Upper lobe of left lung (tissue), 4 donors: Measurements from ENCODE around the gene SPATA16.

ENCODE experiments used
- CTCF ChIP-seq, 6 experiments: fragments of 450-650 bp in 4 of 6; fragments of 200-600 bp in 2 of 6; sonication (generic) in 2 of 6; IDR thresholded peaks; one replicate each; pipeline ENCODE4 v1.5.1; 2016 to 2019; ENCODE audit warnings: antibody characterized with exemption in 6 of 6
- POLR2A ChIP-seq, 4 donors: fragments of 450-650 bp; IDR thresholded peaks; one replicate each; pipeline ENCODE4 v1.5.1; 2016 to 2017; ENCODE audit warnings: antibody characterized with exemption in 4 of 4, mild to moderate bottlenecking in 2 of 4
- POLR2AphosphoS5 ChIP-seq, 2 donors: sonication (generic); formaldehyde crosslinking; IDR thresholded peaks; one replicate each; pipeline ENCODE4 v1.5.1; 2017; ENCODE audit warnings: antibody characterized with exemption in 2 of 2

DNA sequence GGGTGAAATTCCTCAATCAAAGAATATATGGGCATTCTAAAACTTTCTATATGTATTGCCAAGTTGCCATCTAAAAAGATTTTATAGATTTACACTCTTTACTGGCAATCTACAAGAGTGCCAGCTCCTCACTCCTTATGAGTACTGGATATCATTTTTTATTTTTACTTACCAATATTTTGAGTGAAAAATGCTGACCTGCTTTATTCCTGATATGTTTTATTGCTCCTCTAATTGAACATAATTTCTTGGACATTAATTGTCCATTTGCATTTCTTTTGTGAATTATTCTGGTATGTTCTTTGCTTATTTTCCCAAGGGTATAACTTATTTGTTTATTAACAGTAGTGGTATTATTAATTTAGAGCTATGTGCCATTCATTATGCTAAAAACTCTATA is 293.7 kb downstream of the SPATA16 start:
- TF ChIP-seq POLR2A (IDR thresholded peaks at IDR 0.05) (no peak), CTCF (IDR thresholded peaks at IDR 0.05) (no peak), POLR2AphosphoS5 (IDR thresholded peaks at IDR 0.05) (no peak)
